CD1c-positive myeloid dendritic cell (primary cell): Measurements from ENCODE around the gene XRRA1.

Experiments
- DNase-seq: peaks from one replicate; pipeline ENCODE4 v3.0.0-alpha.2; 2016; ENCODE audit errors: extremely low spot score

The XRRA1 gene

GRCh38 chr11:74951226-74951625 is 2.3 kb upstream of the XRRA1 start:
- no peak for DNase-seq

- no peak for DNase-seq
Measured at GRCh38 chr11:74950374-74950969, 1.6 kb upstream of the XRRA1 start.

DNA sequence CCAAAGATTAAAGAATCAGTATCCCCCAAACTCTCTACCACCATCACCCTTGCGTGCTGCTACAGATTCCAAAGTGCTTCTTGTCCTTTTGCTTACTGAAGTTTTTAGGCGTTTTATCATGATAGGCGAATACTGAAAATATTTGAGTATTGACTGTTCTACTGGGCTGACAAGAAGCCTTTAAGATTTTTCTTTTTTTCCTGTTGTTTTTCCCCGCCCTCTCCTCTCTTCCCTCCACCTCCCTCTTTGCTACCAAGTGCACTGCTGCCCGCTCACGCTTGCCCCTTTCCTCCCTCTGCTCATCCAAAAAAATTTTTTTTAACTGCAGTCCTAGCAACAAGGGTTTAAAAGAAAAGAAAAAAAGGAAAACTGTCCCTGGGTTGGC is 854 bp upstream of the XRRA1 start:
- DNase-seq = no peak

GRCh38 chr11:74948546-74948897 is 369 bp downstream of the XRRA1 start:
- DNase-seq = no peak

DNA sequence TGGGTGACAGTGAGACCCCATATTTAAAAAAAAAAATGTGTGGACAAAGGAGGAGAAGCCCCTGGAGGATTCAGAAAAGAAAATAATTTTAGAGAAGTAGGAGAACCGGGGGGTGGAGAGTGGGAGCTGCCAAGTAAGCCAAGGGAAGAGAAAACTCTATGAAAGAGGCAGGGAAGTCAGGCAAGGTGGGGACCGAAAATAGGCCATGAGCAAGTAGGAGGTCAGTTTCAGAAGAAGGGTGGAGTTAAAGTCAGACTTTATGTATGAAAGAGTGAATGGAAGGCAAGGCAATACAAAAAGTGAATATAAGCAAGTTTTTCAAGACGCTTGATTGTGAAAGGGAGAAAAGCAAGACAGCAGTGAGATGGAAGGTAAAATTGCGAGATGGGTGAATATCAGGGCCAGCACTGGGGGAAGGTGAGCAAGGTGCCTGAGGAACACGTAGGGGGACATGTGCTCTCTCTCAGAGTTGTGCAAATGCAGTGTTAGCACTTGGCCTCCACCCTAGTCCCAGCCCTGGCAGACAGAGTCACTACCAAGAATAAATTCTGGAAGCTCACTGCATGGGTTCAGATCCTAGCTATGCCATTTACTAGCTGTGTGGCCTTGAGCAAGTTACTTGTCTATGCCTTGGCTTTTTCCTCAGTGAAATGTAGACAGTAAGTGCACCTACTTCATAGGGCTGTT is 6.7 kb downstream of the XRRA1 start:
- DNase-seq = no peak

GRCh38 chr11:74941492-74941891 is 7.4 kb downstream of the XRRA1 start:
- no peak for DNase-seq

DNA sequence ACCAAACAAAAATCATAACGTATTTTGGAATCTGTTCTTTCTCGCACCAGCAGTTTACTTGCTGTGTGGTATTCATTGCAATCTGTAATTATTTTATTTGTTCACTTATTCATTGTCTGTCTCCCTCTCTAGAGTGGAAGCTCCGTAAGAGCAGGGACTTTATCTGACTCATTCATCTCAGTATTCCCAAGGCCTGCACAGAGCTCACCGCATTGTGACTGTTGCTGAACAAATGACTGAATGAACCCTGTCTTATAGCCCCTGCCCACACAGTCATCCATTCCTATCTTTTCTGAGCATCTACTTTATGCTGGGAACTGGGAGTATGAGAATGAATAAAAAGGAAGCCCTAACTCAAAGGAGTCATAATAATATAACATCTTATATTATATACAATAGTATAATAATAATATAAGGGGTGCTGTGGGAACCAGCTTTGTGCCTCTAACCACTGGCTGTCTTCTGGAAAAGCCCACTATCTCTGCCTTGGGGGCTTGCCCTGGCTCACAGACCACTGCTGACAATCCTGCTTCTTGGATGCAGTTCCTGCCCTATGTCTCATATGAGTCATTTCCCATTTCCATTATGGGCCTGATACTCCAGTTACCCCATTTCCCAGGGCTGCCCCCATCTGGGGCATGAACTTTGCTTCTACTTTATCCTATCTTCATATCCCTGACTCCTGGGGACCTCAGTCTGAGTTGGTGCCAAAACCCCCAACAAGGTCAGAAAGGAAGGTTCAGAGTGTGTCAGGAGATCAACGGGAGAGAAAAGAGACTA is 11.0 kb downstream of the XRRA1 start:
- DNase-seq = no peak

- no peak for DNase-seq
Measured at GRCh38 chr11:74936976-74937375, 11.9 kb downstream of the XRRA1 start.

- DNase-seq = no peak
Measured at GRCh38 chr11:74936087-74936486, 12.8 kb downstream of the XRRA1 start.

DNA sequence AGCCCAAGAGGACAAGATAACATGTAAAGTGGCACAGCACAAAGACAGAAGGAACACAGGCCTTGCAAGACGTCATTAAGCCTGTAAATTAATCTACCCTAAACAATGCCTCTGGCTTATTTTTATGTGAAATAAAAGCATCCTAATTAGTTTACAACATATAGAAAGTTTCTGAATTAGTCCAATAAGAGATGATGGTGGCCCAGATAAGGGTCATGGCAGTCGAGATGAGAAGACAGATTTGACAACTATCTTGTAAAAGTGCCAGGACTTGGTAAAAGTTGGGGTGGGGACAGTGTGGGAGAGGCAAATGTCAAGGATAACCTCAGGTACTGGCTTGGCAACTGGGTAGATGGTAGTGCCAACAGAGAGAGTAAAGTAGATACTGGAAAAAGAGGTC is 13.6 kb downstream of the XRRA1 start:
- DNase-seq = no peak

DNA sequence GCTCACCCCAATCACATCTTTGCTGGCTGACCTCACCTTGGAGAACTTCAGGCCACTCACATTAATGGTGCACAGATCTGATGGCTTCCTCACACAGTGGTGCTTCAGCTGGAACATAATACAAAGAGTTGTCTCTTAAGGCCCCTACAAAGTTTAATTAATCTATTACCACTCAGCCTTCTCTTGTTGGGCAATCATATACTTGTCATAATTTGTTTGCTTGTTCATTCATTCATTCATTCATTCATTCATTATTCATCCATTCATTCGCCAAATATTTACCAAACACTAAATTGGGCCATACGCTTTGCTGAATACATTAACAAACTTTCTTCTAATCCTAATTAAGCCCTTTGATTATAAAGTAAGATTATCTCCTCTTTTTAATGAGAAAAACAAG is 15.1 kb downstream of the XRRA1 start:
- no peak for DNase-seq

GRCh38 chr11:74932797-74933196 is 16.1 kb downstream of the XRRA1 start:
- no peak for DNase-seq

DNA sequence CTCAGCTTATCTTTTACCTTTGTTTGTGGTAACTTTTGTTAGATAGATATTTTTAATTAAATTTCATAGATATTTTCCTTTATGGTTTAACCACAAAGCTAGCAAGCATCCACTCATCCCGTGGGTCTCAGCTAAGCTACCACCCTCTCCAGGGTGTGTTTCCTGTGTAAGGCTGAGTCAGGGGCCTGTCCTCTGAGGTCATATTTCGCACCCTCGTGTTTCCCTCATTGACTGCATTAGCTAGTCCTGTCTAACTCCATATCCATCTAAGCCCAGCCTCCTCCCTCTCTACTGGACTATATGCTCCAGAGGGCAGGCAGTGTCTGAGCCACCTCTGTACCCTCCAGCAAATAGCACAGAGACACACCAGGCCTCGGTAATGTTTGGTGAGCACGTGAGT is 16.7 kb downstream of the XRRA1 start:
- DNase-seq = no peak

DNA sequence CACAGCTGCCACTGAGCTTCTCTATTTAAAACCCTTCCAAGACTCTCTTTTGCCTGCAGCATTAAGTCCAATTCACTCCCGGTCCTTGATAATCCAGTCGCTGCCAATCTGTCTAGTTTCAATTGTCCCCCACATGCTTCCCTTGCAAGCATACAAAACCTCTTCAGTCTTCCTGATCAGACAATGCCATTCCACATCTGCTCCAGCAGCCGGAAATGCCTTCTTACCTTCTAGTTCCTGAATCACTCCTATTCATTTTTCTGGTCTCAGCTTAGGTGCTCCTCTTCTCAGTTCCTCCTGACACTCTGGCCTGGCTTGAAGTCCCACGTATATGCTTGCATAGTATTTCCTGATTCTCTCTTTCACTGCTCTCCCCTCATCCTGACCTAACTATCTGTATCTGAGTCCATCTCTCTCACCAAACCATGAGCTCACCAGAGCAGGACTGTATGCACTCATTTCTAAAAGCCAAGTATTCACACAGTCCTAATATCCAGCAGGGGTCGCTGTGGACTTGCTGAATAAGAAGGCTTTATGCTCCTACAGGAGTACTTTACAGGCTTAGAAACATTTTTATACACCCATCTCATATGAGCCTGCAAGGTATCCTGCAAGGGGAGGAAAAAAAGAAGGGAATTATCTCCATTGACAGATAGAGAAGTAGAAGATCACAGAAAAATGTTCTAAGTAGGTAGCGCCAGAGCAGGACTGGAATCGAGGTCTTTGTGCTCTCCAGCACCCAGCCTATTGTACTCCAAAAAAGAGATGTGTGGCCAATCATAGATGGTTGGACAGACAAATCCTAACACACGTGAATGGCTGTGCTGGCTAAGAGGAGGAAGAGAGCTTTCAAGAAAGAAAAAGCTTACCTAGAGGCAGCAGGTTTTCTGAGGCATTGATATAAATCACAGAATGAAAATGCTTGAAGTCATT is 19.2 kb downstream of the XRRA1 start:
- DNase-seq = peak; percentile 86

DNA sequence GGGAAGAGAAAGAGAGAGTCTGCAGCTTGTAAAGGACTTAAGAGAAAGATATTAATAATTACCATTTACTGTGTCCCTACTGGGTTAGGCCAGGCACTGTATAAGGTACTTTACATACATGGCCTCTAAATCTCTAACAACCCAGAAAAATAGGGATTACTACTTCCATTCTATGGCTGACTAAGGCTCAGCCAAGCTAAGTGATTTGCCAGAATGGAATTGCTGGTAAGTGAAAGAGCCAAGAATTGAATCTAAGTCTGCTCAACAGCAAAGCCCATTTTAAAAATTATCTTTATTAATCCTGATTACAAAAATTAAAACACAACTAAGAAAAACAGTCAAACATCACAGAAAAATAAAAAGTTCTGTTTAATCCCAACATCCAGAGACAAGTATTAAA is 21.4 kb downstream of the XRRA1 start:
- DNase-seq = no peak

DNA sequence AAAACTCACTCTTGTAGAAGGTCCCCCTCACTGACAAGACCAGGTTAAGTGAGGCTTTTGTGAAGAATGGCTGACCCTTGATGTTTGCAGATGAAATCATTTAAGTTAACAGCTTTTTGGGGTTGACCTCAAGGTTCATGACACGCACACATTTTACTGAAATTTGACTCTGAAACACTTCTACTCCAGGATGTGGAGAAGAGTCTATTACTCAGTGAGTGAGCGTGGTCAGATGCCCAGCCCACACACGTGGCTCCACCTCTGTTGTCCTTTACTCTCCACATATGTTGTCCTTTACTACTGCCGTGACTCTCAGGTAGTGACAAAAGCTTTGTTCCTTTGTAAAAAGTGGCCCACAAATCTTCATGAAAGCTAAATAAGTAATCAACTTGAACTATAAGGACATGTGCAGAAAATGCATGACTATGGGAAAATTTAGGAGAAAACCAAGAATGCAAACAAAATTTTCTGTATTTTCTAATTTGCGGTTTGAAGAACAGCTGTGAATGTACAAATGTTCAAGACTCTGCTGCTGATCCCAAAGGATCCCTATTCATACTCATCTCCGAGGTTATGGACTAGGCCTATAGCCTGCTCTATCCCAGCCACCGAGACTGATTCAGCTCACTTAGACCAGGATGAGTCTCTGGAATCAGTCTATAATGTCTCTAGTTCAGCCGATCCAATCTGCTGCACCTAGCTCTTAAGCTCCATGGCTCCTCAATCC is 22.4 kb downstream of the XRRA1 start:
- DNase-seq = no peak

DNA sequence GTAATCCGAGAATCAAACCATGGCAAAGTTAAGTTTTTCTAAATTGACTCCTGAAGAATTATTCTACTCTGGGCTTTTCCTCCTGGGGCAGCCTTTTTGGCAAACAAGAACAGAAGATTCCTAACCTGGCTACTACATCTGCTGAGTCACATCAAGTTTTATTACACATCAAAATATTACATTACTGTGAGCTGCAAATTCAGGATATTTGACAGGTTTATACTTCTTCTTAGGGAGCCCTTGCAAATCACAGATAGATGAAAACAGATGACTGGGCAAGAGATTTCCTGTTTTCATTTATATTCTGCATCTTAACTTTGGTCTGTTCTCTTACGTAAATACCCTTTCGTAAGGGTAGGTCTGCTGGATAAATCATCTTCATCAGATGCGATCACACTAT is 23.6 kb downstream of the XRRA1 start:
- DNase-seq = no peak

DNA sequence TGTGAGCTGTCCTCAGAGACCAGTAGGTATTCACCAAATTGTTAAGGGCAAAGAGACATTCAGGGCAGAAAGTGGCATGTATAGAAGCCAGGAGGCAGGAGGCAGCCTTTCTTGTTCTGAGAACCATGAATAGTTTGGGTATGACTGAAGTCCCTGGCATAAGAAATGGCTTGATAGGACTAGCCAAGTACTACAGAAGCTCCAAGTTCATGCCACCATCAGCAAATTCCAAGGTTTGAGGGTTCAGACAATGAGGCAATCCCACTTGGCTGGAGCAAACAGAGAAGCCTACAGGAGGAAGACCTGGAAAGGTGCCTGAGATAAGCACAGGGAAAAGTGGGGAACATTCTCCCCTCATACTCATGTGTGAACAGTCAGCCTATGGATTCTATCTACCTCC is 25.8 kb downstream of the XRRA1 start:
- no peak for DNase-seq

- DNase-seq = no peak
Measured at GRCh38 chr11:74909812-74910211, 39.1 kb downstream of the XRRA1 start.

- DNase-seq = no peak
Measured at GRCh38 chr11:74909385-74909784, 39.5 kb downstream of the XRRA1 start.

DNA sequence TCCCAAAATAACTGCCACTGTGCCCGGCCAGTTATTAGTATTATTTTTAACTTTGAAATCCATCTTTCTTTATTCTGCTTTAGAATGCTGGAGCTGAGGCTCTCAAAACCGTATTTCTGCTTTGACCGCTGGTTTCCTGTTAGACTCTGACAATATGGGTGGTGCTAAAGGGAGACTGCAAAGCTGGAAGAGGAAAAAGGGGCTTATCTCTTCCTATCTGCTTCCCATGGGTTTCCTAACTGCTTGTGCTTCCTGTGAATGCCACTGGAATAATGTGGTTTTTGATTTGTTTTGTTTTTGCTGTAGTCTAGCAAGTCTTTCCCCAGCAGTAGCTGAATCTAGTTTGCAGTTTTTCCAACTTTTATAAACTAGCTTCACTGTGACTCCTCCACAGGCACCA is 43.6 kb downstream of the XRRA1 start:
- DNase-seq = no peak

DNA sequence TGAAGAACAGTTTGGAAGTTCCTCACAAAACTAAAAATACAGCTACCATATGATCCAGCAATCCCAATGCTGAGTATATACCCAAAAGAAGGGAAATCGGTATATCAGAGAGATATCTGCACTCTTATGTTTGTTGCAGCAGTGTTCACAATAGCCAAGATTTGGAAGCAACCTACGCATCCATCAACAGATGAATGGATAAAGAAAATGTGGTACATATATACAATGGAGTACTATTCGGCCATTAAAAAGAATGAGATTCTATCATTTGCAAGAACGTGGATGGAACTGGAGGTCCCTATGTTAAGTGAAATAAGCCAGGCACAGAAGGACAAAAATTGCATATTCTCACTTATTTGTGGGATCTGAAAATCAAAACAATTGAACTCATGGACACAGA is 46.5 kb downstream of the XRRA1 start:
- no peak for DNase-seq
